NT2/D1 (cell line): ENCODE results near the gene LATS1.

Experiments used
- YY1 ChIP-seq: IDR thresholded peaks from 2 replicates; pipeline ENCODE4 v1.6.1; 2011; ENCODE audit not compliant: insufficient read length, insufficient read depth
- ZNF274 ChIP-seq: IDR thresholded peaks from 2 replicates; pipeline ENCODE4 v1.6.1; 2011; ENCODE audit warnings: mild to moderate bottlenecking, low read depth, low read length

DNA sequence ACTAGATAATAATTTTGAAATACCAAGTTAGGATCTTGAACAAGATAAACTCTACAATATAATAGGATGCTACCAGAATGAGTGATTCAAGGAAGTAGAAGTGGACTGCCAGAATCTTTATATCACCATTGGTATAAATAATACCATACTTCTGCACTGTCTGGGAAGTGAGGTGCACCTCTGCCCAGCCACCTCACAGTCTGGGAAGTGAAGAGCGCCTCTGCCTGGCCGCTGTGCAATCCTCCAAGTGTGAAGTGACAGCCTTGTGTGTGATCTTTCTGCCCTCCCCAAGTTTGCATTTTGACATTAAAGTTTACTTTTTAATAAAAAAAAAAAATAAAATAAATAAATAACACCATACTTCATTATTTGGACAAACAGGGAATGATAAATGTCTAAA lies 18.8 kb downstream of the LATS1 start:
- TF ChIP-seq YY1 (no peak), ZNF274 (no peak)
